ENCODE results near the gene CTNNA2.
"Not testable (repeated sequence)": the region's sequence is repeated elsewhere in the genome, so short reads cannot be mapped to it uniquely, and the experiment has no call there.

Gene CTNNA2

GRCh38 chr2:80185091-80185490, 672.2 kb downstream of the CTNNA2 start:
- Histone ChIP-seq H3K4me1 (ENCODE audit: control insufficient read depth, insufficient read depth, low read length) (no peaks in the 10 kb centered on the region), H3K36me3 (ENCODE audit: control insufficient read depth, insufficient read depth, low read length, severe bottlenecking) (no peaks in the 10 kb centered on the region), H3K27me3 (replicated peaks; ENCODE audit: control insufficient read depth, insufficient read depth, low read length) (no peaks in the 10 kb centered on the region), H3K4me3 (ENCODE audit: low read length) (no peak overlapping the region), H3K9me3 (ENCODE audit: control insufficient read depth, low read length) (peaks cover 6% of the 10 kb centered on the region), H3K9ac (ENCODE audit: low read length) (no peak overlapping the region)
- DNase-seq (ENCODE audit: low read depth) = no peak

DNA sequence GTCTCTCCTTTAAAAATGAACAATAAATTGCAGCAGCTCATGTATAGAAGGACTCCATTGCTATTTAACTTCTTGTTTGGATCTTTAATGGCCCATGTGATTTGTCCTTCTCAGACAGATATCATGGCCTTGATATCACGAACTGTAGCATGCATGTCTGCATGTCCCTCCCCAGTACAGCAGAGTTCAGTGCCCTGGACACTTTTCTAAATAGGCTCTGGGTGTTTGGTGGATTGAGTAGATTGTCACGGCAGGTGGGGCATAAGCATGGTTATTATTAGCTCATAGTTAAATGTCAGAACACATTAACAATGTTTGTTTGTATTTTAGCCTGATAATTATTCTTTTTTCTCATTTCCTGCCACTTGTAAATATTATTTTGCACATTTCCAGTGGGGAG, 673.4 kb downstream of the CTNNA2 start:
- H3K4me1 ChIP-seq (ENCODE audit: control insufficient read depth, insufficient read depth, low read length) = no peaks in the 10 kb centered on the region
- no peak overlapping the region for H3K9ac ChIP-seq (ENCODE audit: low read length)
- no peaks in the 10 kb centered on the region for H3K9me3 ChIP-seq (ENCODE audit: control insufficient read depth, low read length)
- DNase-seq (ENCODE audit: low read depth) = no peak
- H3K27me3 ChIP-seq (replicated peaks; ENCODE audit: control insufficient read depth, insufficient read depth, low read length) = no peaks in the 10 kb centered on the region
- no peaks in the 10 kb centered on the region for H3K36me3 ChIP-seq (ENCODE audit: control insufficient read depth, insufficient read depth, low read length, severe bottlenecking)
- H3K4me3 ChIP-seq (ENCODE audit: low read length) = no peak overlapping the region

DNA sequence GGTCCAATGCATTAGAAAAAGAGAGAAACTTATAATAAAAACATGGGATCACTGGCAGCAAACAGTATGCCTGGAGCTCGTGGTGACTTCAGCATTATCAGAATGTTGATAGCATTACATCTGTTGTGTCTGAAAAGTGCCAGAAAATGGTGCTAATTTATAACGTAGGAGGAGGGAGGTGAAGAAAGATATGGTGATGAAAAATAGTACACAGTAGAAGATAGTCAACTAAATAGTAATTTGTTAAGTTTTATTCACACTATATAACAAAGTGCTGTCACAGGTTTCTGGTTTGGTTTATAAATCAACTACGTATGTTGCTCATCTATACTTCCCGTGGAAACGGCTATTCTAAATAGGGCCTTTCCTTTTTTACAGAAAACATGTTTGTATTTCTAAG, 674.3 kb downstream of the CTNNA2 start:
- Histone ChIP-seq H3K9me3 (ENCODE audit: control insufficient read depth, low read length) (no peaks in the 10 kb centered on the region), H3K27me3 (replicated peaks; ENCODE audit: control insufficient read depth, insufficient read depth, low read length) (no peaks in the 10 kb centered on the region), H3K9ac (ENCODE audit: low read length) (no peak overlapping the region), H3K4me3 (ENCODE audit: low read length) (no peak overlapping the region), H3K36me3 (ENCODE audit: control insufficient read depth, insufficient read depth, low read length, severe bottlenecking) (no peaks in the 10 kb centered on the region), H3K4me1 (ENCODE audit: control insufficient read depth, insufficient read depth, low read length) (no peaks in the 10 kb centered on the region)
- DNase-seq (ENCODE audit: low read depth) = no peak

GRCh38 chr2:80190166-80190565, 677.3 kb downstream of the CTNNA2 start:
- Histone ChIP-seq H3K9me3 (ENCODE audit: control insufficient read depth, low read length) (no peaks in the 10 kb centered on the region), H3K9ac (ENCODE audit: low read length) (no peak overlapping the region), H3K4me3 (ENCODE audit: low read length) (no peak overlapping the region), H3K27me3 (replicated peaks; ENCODE audit: control insufficient read depth, insufficient read depth, low read length) (no peaks in the 10 kb centered on the region), H3K4me1 (ENCODE audit: control insufficient read depth, insufficient read depth, low read length) (no peaks in the 10 kb centered on the region), H3K36me3 (ENCODE audit: control insufficient read depth, insufficient read depth, low read length, severe bottlenecking) (no peaks in the 10 kb centered on the region)
- DNase-seq (ENCODE audit: low read depth) = no peak

DNA sequence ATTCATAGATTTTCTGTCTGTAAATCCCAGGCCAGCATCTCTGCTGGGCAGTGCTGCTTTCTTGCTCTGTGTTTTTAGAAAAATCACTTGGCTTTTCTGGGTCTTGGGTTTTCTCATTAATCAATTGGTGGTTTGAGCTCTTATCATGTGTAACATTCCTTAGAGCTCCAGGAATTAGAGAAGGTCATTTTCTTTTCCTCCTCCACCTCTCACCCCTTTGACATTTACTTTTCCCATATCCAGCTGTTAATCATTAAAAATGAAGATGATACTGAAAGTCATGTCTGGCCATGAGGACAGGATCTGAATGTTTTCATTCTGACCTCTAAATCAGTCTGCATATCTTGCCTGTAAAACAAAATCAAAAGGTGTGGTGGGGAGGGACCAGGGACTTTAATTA, 680.7 kb downstream of the CTNNA2 start:
- Histone ChIP-seq H3K9ac (ENCODE audit: low read length) (no peak overlapping the region), H3K4me3 (ENCODE audit: low read length) (no peak overlapping the region), H3K36me3 (ENCODE audit: control insufficient read depth, insufficient read depth, low read length, severe bottlenecking) (no peaks in the 10 kb centered on the region), H3K4me1 (ENCODE audit: control insufficient read depth, insufficient read depth, low read length) (no peaks in the 10 kb centered on the region), H3K9me3 (ENCODE audit: control insufficient read depth, low read length) (no peaks in the 10 kb centered on the region), H3K27me3 (replicated peaks; ENCODE audit: control insufficient read depth, insufficient read depth, low read length) (no peaks in the 10 kb centered on the region)
- DNase-seq (ENCODE audit: low read depth) = no peak

- Histone ChIP-seq H3K4me3 (ENCODE audit: low read length) (no peak overlapping the region), H3K9ac (ENCODE audit: low read length) (no peak overlapping the region), H3K27me3 (replicated peaks; ENCODE audit: control insufficient read depth, insufficient read depth, low read length) (no peaks in the 10 kb centered on the region), H3K4me1 (ENCODE audit: control insufficient read depth, insufficient read depth, low read length) (no peaks in the 10 kb centered on the region), H3K36me3 (ENCODE audit: control insufficient read depth, insufficient read depth, low read length, severe bottlenecking) (no peaks in the 10 kb centered on the region), H3K9me3 (ENCODE audit: control insufficient read depth, low read length) (no peaks in the 10 kb centered on the region)
- no peak for DNase-seq (ENCODE audit: low read depth)
Observed at GRCh38 chr2:80195034-80195433, 682.2 kb downstream of the CTNNA2 start.

GRCh38 chr2:80198042-80198441, 685.2 kb downstream of the CTNNA2 start:
- DNase-seq (ENCODE audit: low read depth) = no peak
- Histone ChIP-seq H3K9ac (ENCODE audit: low read length) (no peak overlapping the region), H3K36me3 (ENCODE audit: control insufficient read depth, insufficient read depth, low read length, severe bottlenecking) (no peaks in the 10 kb centered on the region), H3K9me3 (ENCODE audit: control insufficient read depth, low read length) (no peaks in the 10 kb centered on the region), H3K27me3 (replicated peaks; ENCODE audit: control insufficient read depth, insufficient read depth, low read length) (no peaks in the 10 kb centered on the region), H3K4me1 (ENCODE audit: control insufficient read depth, insufficient read depth, low read length) (no peaks in the 10 kb centered on the region), H3K4me3 (ENCODE audit: low read length) (no peak overlapping the region)

DNA sequence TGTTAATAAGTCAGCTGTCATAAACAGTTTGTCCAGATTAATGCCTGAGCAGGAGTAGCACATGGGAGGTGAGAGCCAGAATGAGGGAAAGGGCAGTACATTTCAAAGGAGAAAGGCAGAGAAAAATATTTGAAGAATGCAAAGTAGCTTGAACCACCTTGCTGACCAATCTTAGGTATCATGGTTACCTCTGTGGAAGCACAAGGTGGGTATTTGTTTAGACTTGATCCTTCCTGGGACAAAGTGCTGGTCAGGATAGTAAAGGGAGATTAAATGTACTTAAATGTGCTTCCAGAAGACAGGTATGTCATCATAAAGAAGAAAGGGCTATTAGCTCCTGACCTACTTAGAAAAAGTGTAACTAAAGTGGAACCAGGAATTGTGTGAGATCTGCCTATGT, 686.7 kb downstream of the CTNNA2 start:
- Histone ChIP-seq H3K4me3 (ENCODE audit: low read length) (no peak overlapping the region), H3K27me3 (replicated peaks; ENCODE audit: control insufficient read depth, insufficient read depth, low read length) (no peaks in the 10 kb centered on the region), H3K9ac (ENCODE audit: low read length) (no peak overlapping the region), H3K4me1 (ENCODE audit: control insufficient read depth, insufficient read depth, low read length) (no peaks in the 10 kb centered on the region), H3K36me3 (ENCODE audit: control insufficient read depth, insufficient read depth, low read length, severe bottlenecking) (no peaks in the 10 kb centered on the region), H3K9me3 (ENCODE audit: control insufficient read depth, low read length) (no peaks in the 10 kb centered on the region)
- DNase-seq (ENCODE audit: low read depth) = no peak

DNA sequence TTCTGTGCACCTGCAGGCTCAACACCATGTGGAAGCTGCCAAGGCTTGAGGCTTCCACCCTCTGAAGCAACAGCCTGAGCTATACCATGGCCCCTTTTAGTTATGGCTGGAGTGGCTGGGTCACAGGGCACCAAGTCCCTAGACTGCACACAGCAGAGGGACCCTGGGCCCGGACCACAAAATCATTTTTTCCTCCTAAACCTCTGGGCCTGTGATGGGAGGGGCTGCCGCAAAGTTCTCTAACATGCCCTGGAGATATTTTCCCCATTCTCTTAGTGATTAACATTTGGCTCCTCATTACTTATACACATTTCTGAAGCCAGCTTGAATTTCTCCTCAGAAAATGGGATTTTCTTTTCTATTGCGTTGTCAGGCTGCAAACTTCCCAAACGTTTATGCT, 691.1 kb downstream of the CTNNA2 start:
- not testable (repeated sequence) for H3K9ac ChIP-seq (ENCODE audit: low read length); H3K36me3 ChIP-seq (ENCODE audit: control insufficient read depth, insufficient read depth, low read length, severe bottlenecking); H3K4me3 ChIP-seq (ENCODE audit: low read length); DNase-seq (ENCODE audit: low read depth); H3K4me1 ChIP-seq (ENCODE audit: control insufficient read depth, insufficient read depth, low read length); H3K9me3 ChIP-seq (ENCODE audit: control insufficient read depth, low read length); H3K27me3 ChIP-seq (replicated peaks; ENCODE audit: control insufficient read depth, insufficient read depth, low read length)

DNA sequence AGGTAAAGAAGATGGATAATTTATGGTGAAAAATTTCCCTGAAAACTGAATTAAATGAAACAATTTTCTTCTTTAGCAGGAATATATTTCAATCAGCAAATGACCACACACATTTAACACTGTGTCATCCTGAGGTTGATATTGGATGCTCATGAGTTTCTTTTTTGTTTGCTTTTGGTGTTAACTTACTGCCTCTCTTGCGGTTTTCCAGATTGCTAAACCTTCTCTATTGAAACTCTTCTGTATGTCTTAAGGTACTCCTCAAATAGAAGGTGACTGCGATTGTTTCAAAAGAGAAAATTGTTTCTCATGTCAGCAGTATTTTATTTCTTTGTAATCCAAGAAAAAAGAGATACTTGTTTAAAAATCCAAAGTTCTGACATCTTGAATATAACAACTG, 692.6 kb downstream of the CTNNA2 start:
- H3K4me3 ChIP-seq (ENCODE audit: low read length) = no peak overlapping the region
- no peaks in the 10 kb centered on the region for H3K36me3 ChIP-seq (ENCODE audit: control insufficient read depth, insufficient read depth, low read length, severe bottlenecking)
- H3K9ac ChIP-seq (ENCODE audit: low read length) = no peak overlapping the region
- no peaks in the 10 kb centered on the region for H3K9me3 ChIP-seq (ENCODE audit: control insufficient read depth, low read length)
- no peaks in the 10 kb centered on the region for H3K4me1 ChIP-seq (ENCODE audit: control insufficient read depth, insufficient read depth, low read length)
- H3K27me3 ChIP-seq (replicated peaks; ENCODE audit: control insufficient read depth, insufficient read depth, low read length) = no peaks in the 10 kb centered on the region
- no peak for DNase-seq (ENCODE audit: low read depth)

GRCh38 chr2:80209458-80209857, 696.6 kb downstream of the CTNNA2 start:
- no peak overlapping the region for H3K9ac ChIP-seq (ENCODE audit: low read length)
- H3K27me3 ChIP-seq (replicated peaks; ENCODE audit: control insufficient read depth, insufficient read depth, low read length) = no peaks in the 10 kb centered on the region
- no peak overlapping the region for H3K4me3 ChIP-seq (ENCODE audit: low read length)
- no peak for DNase-seq (ENCODE audit: low read depth)
- no peaks in the 10 kb centered on the region for H3K36me3 ChIP-seq (ENCODE audit: control insufficient read depth, insufficient read depth, low read length, severe bottlenecking)
- no peaks in the 10 kb centered on the region for H3K9me3 ChIP-seq (ENCODE audit: control insufficient read depth, low read length)
- no peaks in the 10 kb centered on the region for H3K4me1 ChIP-seq (ENCODE audit: control insufficient read depth, insufficient read depth, low read length)

DNA sequence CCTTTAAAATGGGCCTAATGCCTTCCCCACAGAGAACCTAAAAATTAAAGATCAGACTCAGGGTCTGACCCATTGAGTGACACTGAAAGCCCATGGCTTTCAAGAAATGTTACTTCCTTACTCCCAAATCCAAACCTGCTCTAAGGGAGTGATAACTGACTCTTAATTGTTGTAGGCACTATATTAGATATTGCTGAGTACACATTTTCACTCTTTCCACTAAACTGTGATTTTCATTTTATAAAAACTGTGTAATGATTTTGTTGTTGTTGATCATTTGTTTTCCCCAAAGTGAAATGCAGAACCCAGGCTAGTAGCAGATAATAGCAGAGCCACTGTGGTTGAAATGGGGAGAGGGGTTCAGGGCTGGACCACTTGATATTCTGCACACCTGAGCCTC, 704.6 kb downstream of the CTNNA2 start:
- no peak overlapping the region for H3K4me3 ChIP-seq (ENCODE audit: low read length)
- DNase-seq (ENCODE audit: low read depth) = no peak
- H3K27me3 ChIP-seq (replicated peaks; ENCODE audit: control insufficient read depth, insufficient read depth, low read length) = no peaks in the 10 kb centered on the region
- no peaks in the 10 kb centered on the region for H3K9me3 ChIP-seq (ENCODE audit: control insufficient read depth, low read length)
- no peaks in the 10 kb centered on the region for H3K4me1 ChIP-seq (ENCODE audit: control insufficient read depth, insufficient read depth, low read length)
- H3K36me3 ChIP-seq (ENCODE audit: control insufficient read depth, insufficient read depth, low read length, severe bottlenecking) = no peaks in the 10 kb centered on the region
- H3K9ac ChIP-seq (ENCODE audit: low read length) = no peak overlapping the region

Data from adipocyte (in vitro differentiated cells).